Activated gamma-delta T cell treated with Interleukin-2 at 50 U/mL for 16 hours (primary cell): ENCODE results near the gene STX4.

Source experiments
- DNase-seq: peaks from one replicate; pipeline ENCODE4 v3.0.0-alpha.2; 2020

STX4 gene, protein sequence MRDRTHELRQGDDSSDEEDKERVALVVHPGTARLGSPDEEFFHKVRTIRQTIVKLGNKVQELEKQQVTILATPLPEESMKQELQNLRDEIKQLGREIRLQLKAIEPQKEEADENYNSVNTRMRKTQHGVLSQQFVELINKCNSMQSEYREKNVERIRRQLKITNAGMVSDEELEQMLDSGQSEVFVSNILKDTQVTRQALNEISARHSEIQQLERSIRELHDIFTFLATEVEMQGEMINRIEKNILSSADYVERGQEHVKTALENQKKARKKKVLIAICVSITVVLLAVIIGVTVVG

GRCh38 chr16:31032736-31033708 lies at the start of gene STX4:
TSS of gene STX4 (plus strand) at chr16:31033558. CDS start at chr16:31033806, 248 bp downstream.
- peak; percentile 96 for DNase-seq

- no peak for DNase-seq
Measured at GRCh38 chr16:30983898-30984610, 49.3 kb upstream of the STX4 start.

GRCh38 chr16:30984669-30985400 lies 48.5 kb upstream of the STX4 start, which contains the start of gene HSD3B7:
TSS of gene HSD3B7 (plus strand) at chr16:30985207. CDS start at chr16:30985659, 452 bp downstream.
- peak; percentile 81 for DNase-seq

GRCh38 chr16:30985401-30986128 lies 47.8 kb upstream of the STX4 start:
- DNase-seq = no peak

DNA sequence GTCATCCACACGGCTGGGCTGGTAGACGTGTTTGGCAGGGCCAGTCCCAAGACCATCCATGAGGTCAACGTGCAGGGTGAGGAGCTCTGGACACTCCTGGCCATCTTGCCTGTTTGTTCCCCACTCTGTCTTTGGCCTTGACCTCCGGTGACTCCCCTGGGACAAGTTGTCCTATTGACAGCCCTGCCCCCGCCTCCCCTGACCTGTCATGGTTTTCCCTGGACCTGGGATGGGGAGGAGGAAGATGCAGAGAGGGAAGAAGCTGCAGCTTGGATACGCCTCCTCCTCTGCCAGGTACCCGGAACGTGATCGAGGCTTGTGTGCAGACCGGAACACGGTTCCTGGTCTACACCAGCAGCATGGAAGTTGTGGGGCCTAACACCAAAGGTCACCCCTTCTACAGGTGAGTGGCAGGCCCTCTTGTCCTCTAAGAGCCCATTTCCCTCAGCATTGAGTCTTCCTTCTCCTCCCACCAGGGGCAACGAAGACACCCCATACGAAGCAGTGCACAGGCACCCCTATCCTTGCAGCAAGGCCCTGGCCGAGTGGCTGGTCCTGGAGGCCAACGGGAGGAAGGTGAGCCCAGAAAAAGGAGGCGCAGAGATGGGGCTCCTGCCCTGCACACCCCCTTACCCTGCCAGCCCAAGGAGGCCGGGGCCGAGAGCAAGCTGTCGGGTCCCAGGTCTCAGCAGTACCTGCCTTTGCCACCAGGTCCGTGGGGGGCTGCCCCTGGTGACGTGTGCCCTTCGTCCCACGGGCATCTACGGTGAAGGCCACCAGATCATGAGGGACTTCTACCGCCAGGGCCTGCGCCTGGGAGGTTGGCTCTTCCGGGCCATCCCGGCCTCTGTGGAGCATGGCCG lies 47.0 kb upstream of the STX4 start:
- DNase-seq = no peak

DNA sequence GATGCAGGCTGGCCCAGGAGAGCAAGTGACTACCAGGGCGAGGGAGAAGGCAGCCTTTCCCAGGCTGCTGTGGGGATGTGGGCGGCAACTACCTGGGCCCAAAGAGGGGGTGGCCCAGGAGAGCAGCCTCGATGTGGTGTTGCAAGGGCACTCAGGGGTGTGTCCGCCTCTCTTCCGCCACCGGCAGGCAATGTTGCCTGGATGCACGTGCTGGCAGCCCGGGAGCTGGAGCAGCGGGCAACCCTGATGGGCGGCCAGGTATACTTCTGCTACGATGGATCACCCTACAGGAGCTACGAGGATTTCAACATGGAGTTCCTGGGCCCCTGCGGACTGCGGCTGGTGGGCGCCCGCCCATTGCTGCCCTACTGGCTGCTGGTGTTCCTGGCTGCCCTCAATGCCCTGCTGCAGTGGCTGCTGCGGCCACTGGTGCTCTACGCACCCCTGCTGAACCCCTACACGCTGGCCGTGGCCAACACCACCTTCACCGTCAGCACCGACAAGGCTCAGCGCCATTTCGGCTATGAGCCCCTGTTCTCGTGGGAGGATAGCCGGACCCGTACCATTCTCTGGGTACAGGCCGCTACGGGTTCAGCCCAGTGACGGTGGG lies 45.7 kb upstream of the STX4 start:
- no peak for DNase-seq

DNA sequence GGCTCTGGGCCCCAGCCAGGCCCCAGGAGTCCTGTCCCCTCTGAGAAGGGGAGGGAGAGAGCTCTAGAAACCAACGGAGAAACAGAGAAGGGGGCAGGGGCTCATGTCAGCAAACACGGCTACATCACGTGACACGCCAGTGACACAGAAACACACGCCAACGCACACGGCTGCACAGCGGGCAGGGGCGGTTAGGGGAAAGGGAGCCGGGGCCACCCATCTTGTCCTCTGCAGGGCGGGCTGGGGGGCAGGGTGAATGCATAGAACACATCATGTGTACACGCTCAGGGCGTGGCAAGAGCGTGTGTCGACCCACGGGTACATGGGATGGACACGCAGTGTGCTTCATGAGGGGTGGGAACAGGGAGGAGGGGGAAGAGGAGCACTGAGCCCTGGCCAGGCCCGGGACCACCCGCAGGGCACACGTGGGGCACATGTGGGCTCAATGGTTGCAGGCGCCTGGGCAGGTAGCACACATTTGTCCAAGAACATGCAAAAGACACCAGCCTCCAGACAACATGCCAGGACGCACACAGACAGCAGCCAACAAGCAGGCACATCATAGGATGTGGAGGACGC lies 43.8 kb upstream of the STX4 start:
- no peak for DNase-seq

- DNase-seq = no peak
Measured at GRCh38 chr16:30990105-30990504, 43.3 kb upstream of the STX4 start.

GRCh38 chr16:30991052-30991451 lies 42.3 kb upstream of the STX4 start:
- DNase-seq = no peak

DNA sequence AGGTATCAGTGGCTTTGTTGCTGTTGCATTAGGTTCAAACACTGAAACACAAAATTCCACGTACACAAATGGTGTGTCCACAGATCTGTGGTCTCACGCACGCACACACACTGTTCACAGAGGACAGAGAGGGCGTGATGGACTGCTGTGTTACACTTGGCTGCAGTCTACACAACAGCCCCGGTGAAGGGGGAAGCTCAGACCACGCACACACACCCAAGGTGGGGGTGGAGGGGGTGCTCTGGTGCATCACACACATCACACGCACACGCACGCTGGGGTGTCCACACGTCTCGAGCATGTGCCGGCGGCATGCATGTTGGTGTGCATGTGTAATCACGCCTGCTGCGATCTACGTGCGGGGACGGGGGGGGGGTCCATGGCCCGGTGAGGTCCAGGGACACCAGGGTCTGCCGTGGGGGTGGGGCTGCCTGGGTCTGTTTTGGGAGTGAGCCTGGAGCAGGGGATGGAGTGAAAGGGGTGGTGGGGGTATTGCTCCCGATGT lies 41.0 kb upstream of the STX4 start:
- no peak for DNase-seq

DNA sequence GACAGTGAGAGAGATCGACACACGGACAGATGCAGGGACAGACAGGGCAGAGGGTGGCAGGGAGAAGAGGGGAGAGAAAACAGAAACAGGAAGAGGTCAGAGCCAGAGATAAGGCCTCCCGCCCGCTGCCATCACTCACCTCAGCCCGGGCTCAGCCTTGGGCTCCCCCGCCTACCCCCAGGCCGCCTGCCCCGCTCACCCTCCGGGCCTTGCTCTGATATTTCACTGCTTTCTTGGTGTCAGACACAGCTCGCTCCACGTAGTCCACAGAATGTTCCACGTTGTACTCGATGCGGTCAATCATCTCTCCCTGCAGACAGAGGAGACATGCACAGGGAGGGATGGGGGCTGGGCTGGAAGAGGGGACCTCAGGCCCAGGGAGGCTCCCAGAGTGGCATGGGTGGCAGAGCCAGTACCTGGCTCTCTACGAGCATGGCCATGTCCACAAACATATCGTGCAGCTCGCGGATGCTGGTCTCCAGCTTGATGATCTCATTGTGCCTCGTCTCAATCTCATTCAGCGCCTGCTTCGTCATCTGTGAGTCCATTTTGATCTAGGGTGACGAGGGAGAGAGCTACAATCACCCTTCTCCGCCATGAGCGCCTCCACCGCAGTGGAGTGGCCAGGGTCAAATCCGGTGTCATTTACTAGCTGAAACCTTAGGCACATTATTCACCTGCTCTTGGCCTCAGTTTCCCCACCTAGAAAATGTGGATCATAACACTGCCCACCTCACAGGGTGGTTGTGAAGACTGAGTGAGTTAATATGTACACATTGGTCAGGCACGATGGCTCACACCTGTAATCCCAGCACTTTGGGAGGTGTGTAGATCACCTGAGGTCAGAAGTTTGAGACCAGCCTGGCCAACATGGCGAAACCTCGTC lies 40.2 kb upstream of the STX4 start:
- no peak for DNase-seq

DNA sequence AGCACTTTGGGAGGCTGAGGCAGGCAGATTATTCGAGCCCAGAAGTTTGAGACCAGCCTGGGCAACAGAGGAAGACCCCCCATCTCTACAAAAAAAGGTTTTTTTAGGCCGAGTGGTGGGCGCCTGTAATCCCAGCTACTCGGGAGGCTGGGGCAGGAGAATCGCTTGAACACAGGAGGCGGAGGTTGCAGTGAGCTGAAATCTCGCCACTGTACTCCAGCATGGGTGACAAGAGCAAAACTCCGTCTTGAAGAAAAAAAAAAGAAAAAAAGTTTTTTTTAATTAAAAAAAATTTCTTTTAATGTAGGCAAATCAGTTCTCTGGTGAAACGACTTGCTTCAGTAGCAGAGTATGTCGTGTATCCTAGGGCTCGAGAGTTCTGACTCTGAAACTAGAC lies 37.4 kb upstream of the STX4 start:
- DNase-seq = no peak

- no peak for DNase-seq
Measured at GRCh38 chr16:30996324-30996984, 36.9 kb upstream of the STX4 start.

DNA sequence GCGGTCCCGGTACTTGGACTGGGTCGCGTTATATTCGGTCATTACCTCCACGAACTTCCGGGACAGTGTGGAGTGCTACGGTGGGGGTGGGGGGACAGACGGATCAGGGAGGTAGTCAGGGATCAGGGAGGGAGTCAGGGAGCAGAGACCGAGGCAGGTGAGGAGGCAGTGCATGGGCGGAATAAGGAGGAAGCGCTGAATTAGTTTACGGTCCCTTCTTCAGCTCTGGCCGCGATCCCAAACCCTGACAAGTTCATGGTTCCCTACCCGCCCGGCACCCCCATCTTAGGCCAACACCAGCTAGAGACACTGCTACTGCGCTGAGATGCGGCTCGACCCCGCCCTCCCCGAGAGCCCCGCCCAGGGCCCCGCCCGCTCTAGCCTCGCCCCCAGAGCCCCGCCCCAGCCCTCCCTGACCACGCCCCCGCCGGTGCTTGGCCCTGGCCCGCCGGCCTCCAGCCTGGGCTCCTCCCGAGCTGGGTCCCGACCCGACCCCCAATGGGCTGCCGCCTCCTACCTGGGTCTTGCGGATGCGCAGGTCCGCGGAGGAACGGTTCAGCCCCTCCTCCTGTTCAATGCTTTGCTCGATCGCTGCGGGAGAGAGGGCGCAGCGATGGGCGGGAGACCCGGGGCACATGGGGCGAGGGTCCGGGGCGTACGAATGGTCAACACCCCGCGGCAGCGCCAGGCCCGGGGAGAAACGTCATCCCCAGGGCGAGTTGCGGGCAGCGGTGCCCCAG lies 36.2 kb upstream of the STX4 start:
- DNase-seq = peak; percentile 78

DNA sequence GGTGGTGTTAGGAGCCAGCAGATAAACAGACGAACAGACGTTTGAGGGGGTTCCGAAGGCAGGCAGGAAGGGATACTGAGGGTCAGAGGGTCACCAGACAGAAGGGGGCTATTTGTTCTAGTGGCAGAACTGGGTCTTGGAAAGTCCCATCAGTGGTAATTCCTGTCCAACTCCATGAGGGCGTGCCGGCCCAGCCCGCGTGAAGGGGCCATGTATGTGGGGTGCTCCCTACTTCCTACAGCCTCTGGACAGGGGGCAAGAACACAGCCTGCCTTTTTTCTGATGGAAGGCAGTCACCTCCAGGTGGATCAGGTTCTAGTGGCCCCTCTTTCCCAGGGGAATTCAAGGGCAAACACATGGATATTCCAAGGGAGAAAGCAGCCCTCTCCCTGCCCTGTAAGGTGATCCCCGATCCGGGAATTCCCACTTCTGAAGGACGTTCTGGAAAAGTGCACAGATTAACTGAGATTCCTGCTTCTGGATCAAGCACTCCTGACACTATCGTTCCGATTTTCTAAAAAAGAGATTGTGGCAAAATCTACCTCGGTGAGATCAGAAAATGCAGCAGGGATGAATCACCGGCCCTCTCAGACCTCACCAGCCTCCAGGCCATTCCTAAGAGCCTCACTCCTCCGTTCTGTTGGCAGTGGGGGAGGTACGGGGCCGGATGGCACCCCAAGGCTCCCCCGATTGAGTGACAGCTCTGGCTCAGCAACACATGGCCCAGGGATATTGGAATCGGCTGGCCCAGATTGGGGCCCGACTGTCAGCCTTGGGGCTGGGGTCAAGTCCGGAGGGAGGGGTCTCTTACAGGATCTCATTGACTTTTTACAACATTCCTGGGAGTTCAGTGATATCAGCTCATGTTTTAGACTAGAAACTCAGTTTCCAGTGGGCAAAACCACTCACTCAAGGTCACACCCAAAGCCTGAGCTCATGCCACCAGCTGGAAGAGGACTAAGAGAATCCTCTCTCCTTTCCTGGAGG lies 35.3 kb upstream of the STX4 start:
- DNase-seq = no peak
